Measurements from ENCODE around the gene MAST1. TPM values are rescaled to one million over a fixed set of nuclear protein-coding genes. Genes with fewer than 3 reads are reported as not detected.
"Not testable (repeated sequence)": the region's sequence is repeated elsewhere in the genome, so short reads cannot be mapped to it uniquely, and the experiment has no call there.

The MAST1 gene
- total RNA-seq, 1 experiment from 2014 or later = 1.9 TPM

- DNase-seq (ENCODE audit: low read depth) = no peak
Measured at GRCh38 chr19:12838886-12839756, 806 bp downstream of the MAST1 start.

GRCh38 chr19:12840091-12841079, 2.1 kb downstream of the MAST1 start:
- peak; percentile 38 for DNase-seq (ENCODE audit: low read depth)

GRCh38 chr19:12841094-12841493, 2.8 kb downstream of the MAST1 start:
- no peak for DNase-seq (ENCODE audit: low read depth)

- no peak for DNase-seq (ENCODE audit: low read depth)
Measured at GRCh38 chr19:12842511-12842910, 4.2 kb downstream of the MAST1 start.

- no peak for DNase-seq (ENCODE audit: low read depth)
Measured at GRCh38 chr19:12843328-12843727, 5.0 kb downstream of the MAST1 start.

- DNase-seq (ENCODE audit: low read depth) = no peak
Measured at GRCh38 chr19:12843999-12844732, 5.9 kb downstream of the MAST1 start.

GRCh38 chr19:12846613-12847012, 8.3 kb downstream of the MAST1 start:
- DNase-seq (ENCODE audit: low read depth) = not testable (repeated sequence)

GRCh38 chr19:12847159-12848139, 9.1 kb downstream of the MAST1 start:
- peak; percentile 80 for DNase-seq (ENCODE audit: low read depth)

GRCh38 chr19:12856653-12857052, 18.3 kb downstream of the MAST1 start:
- DNase-seq (ENCODE audit: low read depth) = no peak

- no peak for DNase-seq (ENCODE audit: low read depth)
Measured at GRCh38 chr19:12858041-12858928, 20.0 kb downstream of the MAST1 start.

GRCh38 chr19:12859546-12859945, 21.2 kb downstream of the MAST1 start:
- no peak for DNase-seq (ENCODE audit: low read depth)

GRCh38 chr19:12864143-12864542, 25.8 kb downstream of the MAST1 start:
- no peak for DNase-seq (ENCODE audit: low read depth)

GRCh38 chr19:12864721-12865715, 26.7 kb downstream of the MAST1 start:
- DNase-seq (ENCODE audit: low read depth) = no peak

- DNase-seq (ENCODE audit: low read depth) = no peak
Measured at GRCh38 chr19:12865746-12866415, 27.6 kb downstream of the MAST1 start.

- DNase-seq (ENCODE audit: low read depth) = no peak
Measured at GRCh38 chr19:12866416-12867119, 28.3 kb downstream of the MAST1 start.

Data from HT1080 (cell line).